NCI-H1417 treated with DMSO at 0.1 percent for 48 hours (cell line): ENCODE results near the gene UNC50.
"Not testable (repeated sequence)": the region's sequence is repeated elsewhere in the genome, so short reads cannot be mapped to it uniquely, and the experiment has no call there.

Experiments
- DNase-seq: peaks from one replicate; lab custom pipeline; 2025; lab: John Stamatoyannopoulos, UW

Gene UNC50

GRCh38 chr2:98576666-98577312 is 31.6 kb upstream of the UNC50 start:
- DNase-seq, result no peak

- no peak for DNase-seq
Observed at GRCh38 chr2:98577313-98577712, 31.1 kb upstream of the UNC50 start.

GRCh38 chr2:98578231-98578630 is 30.2 kb upstream of the UNC50 start:
- no peak for DNase-seq

DNA sequence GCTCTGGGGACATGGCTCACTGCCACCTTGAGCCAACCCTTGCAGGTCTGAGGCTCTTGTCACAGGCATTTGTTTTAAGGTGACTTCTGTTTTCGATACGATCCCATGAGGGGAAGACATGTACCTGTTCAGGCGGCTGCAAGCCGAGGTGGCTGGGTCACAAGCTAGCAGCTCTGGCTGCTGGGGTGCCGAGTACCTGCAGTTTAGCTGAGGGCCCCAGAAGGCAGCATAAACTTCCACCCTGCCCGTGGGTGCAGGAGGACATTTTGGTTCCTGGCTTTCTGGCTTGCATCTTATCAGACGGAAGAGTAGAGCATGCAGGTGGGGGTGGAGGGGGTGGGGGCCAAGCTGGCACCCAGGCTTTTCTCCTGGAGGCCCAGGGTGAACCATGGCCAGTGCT is 28.5 kb upstream of the UNC50 start:
- DNase-seq, result no peak

DNA sequence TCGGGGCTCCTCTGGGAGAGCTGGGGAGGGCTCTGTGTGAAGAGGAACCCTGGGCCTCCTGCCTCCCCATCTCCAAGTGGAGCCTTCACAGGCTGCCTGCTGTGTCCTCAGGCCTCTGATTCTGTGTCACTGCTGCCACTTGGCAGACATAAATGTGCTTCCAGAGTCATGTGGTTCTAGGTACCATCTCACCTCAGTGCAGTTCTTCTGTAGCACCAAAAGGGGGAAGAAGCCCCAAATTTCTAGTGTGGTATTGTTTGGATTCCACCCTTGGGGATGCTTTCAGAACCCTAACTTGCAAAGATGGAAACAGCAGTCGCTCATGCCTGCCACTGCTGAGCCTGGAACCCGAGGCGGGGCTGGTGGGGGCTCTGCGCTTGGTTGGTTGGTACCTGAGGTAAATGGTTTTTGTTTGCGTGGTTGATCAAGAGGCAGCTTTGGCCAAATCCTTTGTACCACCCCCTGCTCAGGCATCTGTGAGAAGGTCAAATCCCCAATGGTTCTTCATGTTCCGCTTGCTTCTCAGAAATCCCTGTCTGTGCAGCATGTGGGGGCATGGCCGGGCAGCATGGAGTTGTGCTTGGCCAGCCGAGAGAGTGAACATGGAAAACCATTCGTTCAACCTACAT is 27.6 kb upstream of the UNC50 start:
- DNase-seq, result no peak

DNA sequence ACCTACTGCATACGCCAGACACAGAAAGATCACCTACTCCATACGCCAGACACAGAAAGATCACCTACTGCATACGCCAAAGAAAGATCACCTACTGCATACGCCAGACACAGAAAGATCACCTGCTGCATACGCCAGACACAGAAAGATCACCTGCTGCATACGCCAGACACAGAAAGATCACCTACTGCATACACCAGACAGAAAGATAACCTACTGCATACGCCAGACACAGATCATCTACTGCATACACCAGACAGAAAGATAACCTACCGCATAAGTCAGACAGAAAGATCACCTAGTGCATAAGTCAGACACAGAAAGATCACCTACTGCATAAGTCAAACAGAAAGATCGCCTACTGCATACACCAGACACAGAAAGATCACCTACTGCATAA is 25.9 kb upstream of the UNC50 start:
- DNase-seq, result no peak

GRCh38 chr2:98583276-98583675 is 25.1 kb upstream of the UNC50 start:
- DNase-seq, result no peak

DNA sequence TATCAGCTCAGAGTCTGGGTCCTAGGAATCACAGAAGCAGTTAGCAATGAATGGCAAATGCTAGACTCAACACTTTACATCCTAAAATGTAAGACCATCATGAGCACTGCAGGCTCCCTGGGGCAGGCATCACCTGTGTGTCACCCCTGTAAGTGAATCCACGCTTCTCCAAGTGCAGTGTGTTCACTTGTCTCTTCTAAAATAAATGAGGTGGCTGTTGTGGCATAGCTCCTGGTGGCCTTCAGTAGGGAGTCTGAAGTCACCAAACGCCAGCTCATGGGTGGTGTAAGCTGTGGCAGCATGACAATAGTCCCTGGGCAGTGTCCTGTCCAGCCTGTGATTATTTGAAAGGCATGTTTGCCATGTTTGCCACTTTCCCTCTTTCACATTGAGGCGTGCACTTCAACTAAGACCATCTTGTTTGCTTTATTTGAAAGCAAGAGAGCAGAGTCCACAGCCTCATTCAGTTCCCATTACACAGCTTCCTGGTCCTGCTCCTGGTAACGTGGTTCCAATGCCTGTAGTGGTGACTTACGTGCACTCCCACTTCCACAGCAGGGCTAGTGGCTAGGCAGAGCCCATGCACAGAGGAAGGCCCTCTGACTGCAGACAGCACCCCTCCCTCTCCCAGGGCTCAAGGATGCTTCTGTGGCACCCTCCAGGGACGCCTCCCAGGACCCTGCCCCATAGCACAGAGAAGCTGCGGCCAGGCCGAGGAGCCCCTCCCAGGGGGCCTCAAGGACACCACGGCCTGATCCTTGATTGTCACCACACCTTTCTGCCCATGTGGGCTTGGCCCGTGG is 24.4 kb upstream of the UNC50 start:
- DNase-seq, result no peak

DNA sequence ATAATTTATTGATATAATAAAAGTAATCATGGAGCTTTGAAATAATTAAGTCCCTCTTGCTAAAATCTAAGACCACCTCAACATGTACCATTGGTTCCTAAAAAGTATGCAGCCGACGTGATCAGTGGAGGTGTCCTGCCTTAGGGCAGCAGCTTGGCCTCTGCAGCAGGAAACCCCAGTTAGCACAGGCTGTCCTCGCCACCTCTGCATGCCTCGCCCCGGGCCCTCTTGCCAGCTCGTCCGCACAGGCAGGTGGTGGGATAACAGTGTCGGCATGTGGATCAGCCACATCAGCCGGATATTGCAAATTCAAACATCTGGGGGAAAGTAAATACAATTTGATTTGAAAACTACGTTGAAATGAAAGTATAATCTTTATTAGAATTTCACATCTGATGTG is 23.0 kb upstream of the UNC50 start:
- no peak for DNase-seq

DNA sequence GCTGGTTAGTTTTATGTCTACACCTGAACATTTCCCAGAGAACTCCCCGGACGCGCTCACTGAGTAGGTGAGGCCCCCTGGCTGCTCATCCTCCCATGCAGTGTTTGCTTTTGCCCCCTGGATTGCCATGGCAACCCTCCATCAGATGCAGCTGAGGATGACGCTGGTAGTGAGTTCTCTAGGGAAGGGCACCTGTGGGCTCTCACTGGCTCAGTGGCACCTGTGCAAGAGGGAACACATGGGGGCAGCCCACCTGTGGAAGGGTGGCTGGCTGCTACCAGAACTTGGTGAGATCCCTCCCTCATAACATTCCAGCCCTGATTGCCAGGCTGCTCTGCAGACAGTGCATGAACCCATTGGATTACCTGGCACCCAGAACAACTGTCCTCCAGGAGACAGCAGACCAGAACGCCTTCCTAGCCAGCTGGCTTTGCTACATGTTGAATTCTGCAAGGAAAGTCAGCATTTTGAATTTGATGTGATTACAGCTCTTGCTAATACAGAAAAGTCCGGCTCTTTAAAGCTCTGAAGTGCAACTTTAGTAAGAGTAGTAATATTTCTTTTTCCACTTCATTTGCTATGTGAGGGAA is 21.7 kb upstream of the UNC50 start:
- DNase-seq, result no peak

- DNase-seq, result no peak
Observed at GRCh38 chr2:98588880-98589431, 19.4 kb upstream of the UNC50 start.

GRCh38 chr2:98589489-98589888 is 18.9 kb upstream of the UNC50 start:
- DNase-seq, result no peak

GRCh38 chr2:98592565-98592964 is 15.8 kb upstream of the UNC50 start:
- no peak for DNase-seq

- DNase-seq, result not testable (repeated sequence)
Observed at GRCh38 chr2:98594665-98595064, 13.7 kb upstream of the UNC50 start.

- no peak for DNase-seq
Observed at GRCh38 chr2:98598781-98599428, 9.5 kb upstream of the UNC50 start.

DNA sequence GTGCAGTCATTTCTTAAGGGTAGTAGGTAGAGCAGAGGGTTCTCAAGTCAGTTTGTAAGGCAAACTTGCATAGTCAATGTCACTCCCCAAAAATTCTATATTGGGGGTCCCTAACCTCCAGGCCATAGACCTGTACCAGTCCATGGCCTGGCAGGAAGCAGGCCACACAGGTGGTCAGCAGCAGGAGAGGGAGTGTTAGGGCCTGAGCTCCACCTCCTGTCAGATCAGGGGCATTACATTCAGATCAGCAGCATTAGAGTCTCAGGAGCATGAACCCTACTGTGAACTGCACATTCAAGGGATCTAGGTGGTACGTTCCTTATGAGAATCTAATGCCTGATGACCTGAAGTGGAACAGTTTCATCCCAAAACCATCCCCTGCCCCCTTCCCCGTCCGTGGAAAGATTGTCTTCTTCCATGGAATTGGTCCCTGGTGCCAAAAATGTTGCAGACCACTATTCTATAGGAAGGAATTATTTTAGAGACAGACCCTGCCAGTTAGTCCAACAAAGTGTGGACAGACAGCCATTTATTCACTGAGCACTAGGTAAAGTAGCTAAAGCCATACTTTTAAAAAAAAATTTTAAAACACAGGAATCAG is 6.8 kb upstream of the UNC50 start:
- DNase-seq, result no peak

GRCh38 chr2:98604547-98604946 is 3.8 kb upstream of the UNC50 start:
- DNase-seq, result no peak

- no peak for DNase-seq
Observed at GRCh38 chr2:98605076-98605475, 3.3 kb upstream of the UNC50 start.

GRCh38 chr2:98606431-98606830 is 2.0 kb upstream of the UNC50 start:
- no peak for DNase-seq

GRCh38 chr2:98607104-98607503 is 1.3 kb upstream of the UNC50 start:
- no peak for DNase-seq

- DNase-seq, result no peak
Observed at GRCh38 chr2:98607741-98608115, 661 bp upstream of the UNC50 start.
